Measurements from ENCODE around the gene FAM136A. TPM values are rescaled to one million over a fixed set of nuclear protein-coding genes. Genes with fewer than 3 reads are reported as not detected.

The FAM136A gene
- 18.8 and 32.6 TPM in 2 replicates for total RNA-seq

GRCh38 chr2:70301344-70302194 lies at the start of gene FAM136A:
FAM136A (minus strand) TSS chr2:70302067; CDS start chr2:70302011, 56 bp downstream.

GRCh38 chr2:70248181-70248847 lies 53.6 kb downstream of the FAM136A start, which contains the start of gene TIA1:
TIA1 (minus strand) TSS chr2:70248628; CDS start chr2:70248430, 198 bp downstream.

Other genes starting within 250 kb of the FAM136A start
- 158 and 175 TPM in 2 replicates for gene PCBP1, start 214.6 kb downstream of the FAM136A start, total RNA-seq
- 5.4 and 8.2 TPM in 2 replicates for gene C2orf42, start 111.0 kb downstream of the FAM136A start, total RNA-seq
- 44.3 and 46.0 TPM in 2 replicates for gene TIA1, start 53.4 kb downstream of the FAM136A start, total RNA-seq
- gene PCYOX1, start 43.9 kb downstream of the FAM136A start, total RNA-seq, result 19.7 and 34.4 TPM in 2 replicates
- 67.7 and 154 TPM in 2 replicates for gene SNRPG, start 8.3 kb downstream of the FAM136A start, total RNA-seq

All from mesangial cell (primary cell).